Gastrocnemius medialis (tissue), 4 donors: ENCODE measurements around the gene FAM237A. TPM values are rescaled to one million over a fixed set of nuclear protein-coding genes. Genes with fewer than 3 reads are reported as not detected.

Source experiments
- ATAC-seq, 2 donors: fragments of 150-250 bp; one replicate each; pipeline ENCODE4 v1.9.1; 2016
- DNase-seq, 2 donors: peaks; one replicate each; pipeline ENCODE4 v3.0.0-alpha.2; 2019
- H3K27ac ChIP-seq, 4 donors: fragments of 200-600 bp; sonication (generic); 1 replicate in 1 of 4; 2 replicates in 3 of 4; pipeline ENCODE4 v1.5.1; 2016 to 2018; ENCODE audit warnings: mild to moderate bottlenecking in 2 of 4, moderate library complexity in 1 of 4
- H3K27me3 ChIP-seq, 3 donors: fragments of 200-600 bp; sonication (generic) in 2 of 3; 1 replicate in 1 of 3; 2 replicates in 2 of 3; pipeline versions ENCODE4 v1.5.1 to v1.6.0; 2016 to 2019; ENCODE audit warnings: mild to moderate bottlenecking in 1 of 3, moderate library complexity in 1 of 3
- H3K36me3 ChIP-seq, 2 donors: fragments of 200-600 bp; sonication (generic) in 1 of 2; one replicate each; pipeline ENCODE4 v1.5.1; 2017 to 2018
- H3K4me1 ChIP-seq, 2 donors: fragments of 200-600 bp; sonication (generic) in 1 of 2; one replicate each; pipeline ENCODE4 v1.5.1; 2016 to 2017; ENCODE audit warnings: mild to moderate bottlenecking in 2 of 2
- H3K4me3 ChIP-seq, 4 donors: fragments of 200-600 bp; sonication (generic) in 3 of 4; 1 replicate in 1 of 4; 2 replicates in 3 of 4; pipeline ENCODE4 v1.5.1; 2016 to 2019; ENCODE audit warnings: mild to moderate bottlenecking in 2 of 4
- H3K9me3 ChIP-seq, 3 donors: fragments of 200-600 bp; sonication (generic) in 2 of 3; 1 replicate in 1 of 3; 2 replicates in 2 of 3; pipeline ENCODE4 v1.5.1; 2016 to 2019
- POLR2A ChIP-seq, 2 donors: fragments of 450-650 bp; IDR thresholded peaks; one replicate each; pipeline ENCODE4 v1.6.1; 2017; ENCODE audit warnings: antibody characterized with exemption in 2 of 2, mild to moderate bottlenecking in 2 of 2, moderate library complexity in 2 of 2
- in situ Hi-C, 4 donors: fragments of 200-750 bp; cut with MboI; loops; one replicate each; pipeline versions ENCODE4 v1.15.0 to v1.8.0; 2017; ENCODE audit warnings: low sequenced_read_pairs in 4 of 4
- intact Hi-C: fragments of 100-400 bp; cut with DNase I; formaldehyde crosslinking; loops from one replicate; pipeline ENCODE4 v1.15.1; 2023; ENCODE audit warnings: low total_unique reads
- total RNA-seq, 4 donors: library from RNA; depleted of rRNA; stranded (reverse); fragments of >200 nt; gene quantifications; one replicate each; pipeline versions ENCODE4 v1.1.0 to v1.2.3, GENCODE V29; 2016
- TF ChIP-seq, protein P1 (sequence below), 5 experiments: fragments of 450-650 bp in 3 of 5; fragments of 200-600 bp in 2 of 5; sonication (generic) in 2 of 5; IDR thresholded peaks in 4 of 5; conservative IDR thresholded peaks in 1 of 5; 1 replicate in 4 of 5; 2 replicates in 1 of 5; pipeline ENCODE4 v1.5.1; 2016 to 2019; ENCODE audit warnings: antibody characterized with exemption in 5 of 5, mild to moderate bottlenecking in 3 of 5, moderate library complexity in 3 of 5

The FAM237A gene
- total RNA-seq, 4 donors from 2014 or later, result not detected

GRCh38 chr2:206639636-206640035 is 2.7 kb upstream of the FAM237A start:
- TF ChIP-seq POLR2A (IDR thresholded peaks at IDR 0.05), result no peak
- TF ChIP-seq, protein P1, sequence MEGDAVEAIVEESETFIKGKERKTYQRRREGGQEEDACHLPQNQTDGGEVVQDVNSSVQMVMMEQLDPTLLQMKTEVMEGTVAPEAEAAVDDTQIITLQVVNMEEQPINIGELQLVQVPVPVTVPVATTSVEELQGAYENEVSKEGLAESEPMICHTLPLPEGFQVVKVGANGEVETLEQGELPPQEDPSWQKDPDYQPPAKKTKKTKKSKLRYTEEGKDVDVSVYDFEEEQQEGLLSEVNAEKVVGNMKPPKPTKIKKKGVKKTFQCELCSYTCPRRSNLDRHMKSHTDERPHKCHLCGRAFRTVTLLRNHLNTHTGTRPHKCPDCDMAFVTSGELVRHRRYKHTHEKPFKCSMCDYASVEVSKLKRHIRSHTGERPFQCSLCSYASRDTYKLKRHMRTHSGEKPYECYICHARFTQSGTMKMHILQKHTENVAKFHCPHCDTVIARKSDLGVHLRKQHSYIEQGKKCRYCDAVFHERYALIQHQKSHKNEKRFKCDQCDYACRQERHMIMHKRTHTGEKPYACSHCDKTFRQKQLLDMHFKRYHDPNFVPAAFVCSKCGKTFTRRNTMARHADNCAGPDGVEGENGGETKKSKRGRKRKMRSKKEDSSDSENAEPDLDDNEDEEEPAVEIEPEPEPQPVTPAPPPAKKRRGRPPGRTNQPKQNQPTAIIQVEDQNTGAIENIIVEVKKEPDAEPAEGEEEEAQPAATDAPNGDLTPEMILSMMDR (IDR thresholded peaks at IDR 0.05 in 4 of 5, conservative IDR thresholded peaks at IDR 0.05 in 1 of 5), result no peak
- ATAC-seq, result no peak
- no peak for DNase-seq
- H3K27me3 ChIP-seq, result peaks cover 14 to 21% (median 15%) of the 10 kb centered on the region in 3 donors
- in situ Hi-C loops, result no loop called here
- no peak overlapping the region for H3K4me3 ChIP-seq
- intact Hi-C loops, result no loop called here
- H3K4me1 ChIP-seq, result no peaks in the 10 kb centered on the region
- no peak overlapping the region for H3K27ac ChIP-seq
- no peaks in the 10 kb centered on the region for H3K36me3 ChIP-seq
- H3K9me3 ChIP-seq, result no peaks in the 10 kb centered on the region

DNA sequence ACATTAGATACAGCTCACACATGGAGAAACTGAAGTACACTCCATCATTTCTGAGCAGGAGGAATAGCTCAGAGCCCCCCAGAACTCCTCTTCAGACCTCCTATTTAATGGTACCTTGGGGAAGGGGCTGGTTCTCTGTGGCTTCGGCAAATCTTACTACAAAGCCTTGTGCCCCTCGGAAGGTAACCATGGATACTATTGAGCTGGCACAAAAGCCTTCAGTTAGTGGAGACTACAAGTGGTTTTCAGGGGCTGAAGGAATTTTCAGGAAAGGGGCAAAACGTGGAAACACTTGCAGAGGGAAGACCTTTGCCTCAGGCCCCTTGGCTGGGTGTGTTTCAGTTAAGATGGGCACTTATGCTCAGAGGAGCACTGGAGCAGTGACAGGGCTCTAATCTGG is 1.1 kb upstream of the FAM237A start:
- in situ Hi-C loops (no loop called here), intact Hi-C loops (no loop called here)
- Histone ChIP-seq H3K9me3 (no peaks in the 10 kb centered on the region), H3K27ac (no peak overlapping the region), H3K36me3 (no peaks in the 10 kb centered on the region), H3K4me3 (no peak overlapping the region), H3K27me3 (peaks cover 14 to 21% (median 15%) of the 10 kb centered on the region in 3 donors), H3K4me1 (no peaks in the 10 kb centered on the region)
- no peak for TF ChIP-seq POLR2A (IDR thresholded peaks at IDR 0.05)
- TF ChIP-seq, protein P1 (IDR thresholded peaks at IDR 0.05 in 4 of 5, conservative IDR thresholded peaks at IDR 0.05 in 1 of 5), result no peak
- ATAC-seq (no peak), DNase-seq (no peak)

- in situ Hi-C loops, result no loop called here
- Histone ChIP-seq H3K27ac (no peak overlapping the region), H3K27me3 (no peaks in the 10 kb centered on the region), H3K9me3 (no peaks in the 10 kb centered on the region), H3K4me3 (no peak overlapping the region), H3K4me1 (no peaks in the 10 kb centered on the region), H3K36me3 (no peaks in the 10 kb centered on the region)
- ATAC-seq, result no peak
- no peak for DNase-seq
- intact Hi-C loops, result no loop called here
- TF ChIP-seq POLR2A (IDR thresholded peaks at IDR 0.05), result no peak
- TF ChIP-seq, protein P1 (IDR thresholded peaks at IDR 0.05 in 4 of 5, conservative IDR thresholded peaks at IDR 0.05 in 1 of 5), result no peak
These were observed 5.7 kb downstream of the FAM237A start for GRCh38 chr2:206647985-206648384.

GRCh38 chr2:206657087-206657486 is 14.8 kb downstream of the FAM237A start:
- H3K36me3 ChIP-seq, result no peaks in the 10 kb centered on the region
- H3K4me1 ChIP-seq, result no peaks in the 10 kb centered on the region
- H3K27me3 ChIP-seq, result no peaks in the 10 kb centered on the region
- no peak for ATAC-seq
- H3K27ac ChIP-seq, result no peak overlapping the region
- H3K9me3 ChIP-seq, result no peaks in the 10 kb centered on the region
- in situ Hi-C loops (no loop called here), intact Hi-C loops (no loop called here)
- DNase-seq, result no peak
- TF ChIP-seq, protein P1 (IDR thresholded peaks at IDR 0.05 in 4 of 5, conservative IDR thresholded peaks at IDR 0.05 in 1 of 5), result no peak
- no peak for TF ChIP-seq POLR2A (IDR thresholded peaks at IDR 0.05)
- no peak overlapping the region for H3K4me3 ChIP-seq

DNA sequence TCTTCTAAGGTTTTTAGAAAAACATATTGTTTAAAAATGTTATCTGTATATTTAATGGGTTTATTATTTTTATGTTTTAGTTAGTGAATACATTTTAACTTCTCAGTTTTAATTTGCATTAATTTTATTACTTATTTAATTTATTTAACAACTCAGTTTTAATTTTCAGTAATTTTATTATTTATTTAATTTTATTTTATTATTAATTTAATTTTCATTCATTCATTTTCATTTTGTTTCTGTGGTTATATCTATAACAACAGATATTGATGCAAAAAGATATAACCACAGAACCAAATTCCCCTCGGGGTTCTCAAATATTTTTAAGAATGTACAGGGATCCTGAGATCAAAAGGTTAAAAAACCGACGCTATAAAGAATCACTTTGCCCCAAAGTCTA is 23.0 kb downstream of the FAM237A start:
- H3K4me3 ChIP-seq, result no peak overlapping the region
- H3K9me3 ChIP-seq, result no peaks in the 10 kb centered on the region
- no peak for ATAC-seq
- TF ChIP-seq, protein P1 (IDR thresholded peaks at IDR 0.05 in 4 of 5, conservative IDR thresholded peaks at IDR 0.05 in 1 of 5), result no peak
- TF ChIP-seq POLR2A (IDR thresholded peaks at IDR 0.05), result no peak
- no peaks in the 10 kb centered on the region for H3K36me3 ChIP-seq
- in situ Hi-C loops (no loop called here), intact Hi-C loops (no loop called here)
- H3K4me1 ChIP-seq, result no peaks in the 10 kb centered on the region
- DNase-seq, result no peak
- no peaks in the 10 kb centered on the region for H3K27me3 ChIP-seq
- no peak overlapping the region for H3K27ac ChIP-seq
